Activated CD4-positive, alpha-beta memory T cell treated with anti-CD3 and anti-CD28 coated beads for 36 hours (primary cell): Measurements from ENCODE around the gene PRRG2. TPM values are rescaled to one million over a fixed set of nuclear protein-coding genes. Genes with fewer than 3 reads are reported as not detected.

Experiments
- CTCF ChIA-PET: fragments of 350-600 bp; sonication (Branson Sonifier 250); formaldehyde crosslinking; loops from one replicate; lab custom pipeline; 2021; ENCODE audit warnings: antibody characterized with exemption, inconsistent platforms; lab: Charles Lee
- POLR2A ChIA-PET: fragments of 350-600 bp; sonication (Branson Sonifier 250); formaldehyde crosslinking; loops from one replicate; lab custom pipeline; 2021; ENCODE audit warnings: antibody characterized with exemption; lab: Charles Lee
- DNase-seq: peaks from one replicate; pipeline ENCODE4 v3.0.0-alpha.2; 2020
- H3K27ac Mint-ChIP-seq: one replicate; pipeline ENCODE4 v1.8.0; 2021; ENCODE audit warnings: mixed read lengths
- H3K27me3 Mint-ChIP-seq: one replicate; pipeline ENCODE4 v1.8.0; 2021; ENCODE audit warnings: mixed read lengths
- H3K36me3 Mint-ChIP-seq: one replicate; pipeline ENCODE4 v1.8.0; 2021; ENCODE audit warnings: mixed read lengths
- H3K4me1 Mint-ChIP-seq: one replicate; pipeline ENCODE4 v1.8.0; 2021; ENCODE audit warnings: low read depth, mixed read lengths
- H3K4me3 Mint-ChIP-seq: one replicate; pipeline ENCODE4 v1.8.0; 2021; ENCODE audit warnings: mild to moderate bottlenecking, mixed read lengths
- H3K9me3 Mint-ChIP-seq: one replicate; pipeline ENCODE4 v1.8.0; 2021; ENCODE audit warnings: mixed read lengths
- intact Hi-C: fragments of 100-400 bp; cut with micrococcal nuclease; formaldehyde crosslinking; loops from one replicate; pipeline ENCODE4 v1.15.1; 2023
- total RNA-seq, 2 experiments: library from RNA; stranded (reverse); gene quantifications; one replicate each; pipeline ENCODE4 v1.2.3, GENCODE V29; 2021

PRRG2 gene
- total RNA-seq, 2 experiments from 2014 or later, result 0.85 to 1.5 TPM

GRCh38 chr19:49573009-49573408 is 8.1 kb upstream of the PRRG2 start:
- no peaks in the 10 kb centered on the region for H3K9me3 Mint-ChIP-seq
- POLR2A ChIA-PET, result no interaction called here
- DNase-seq, result no peak
- intact Hi-C loops, result no loop called here
- H3K4me3 Mint-ChIP-seq, result no peak overlapping the region
- H3K27me3 Mint-ChIP-seq, result no peaks in the 10 kb centered on the region
- CTCF ChIA-PET, result interaction anchor here (0.6 to 6.9 kb wide), 4 partner anchors 11 to 97 kb away, joined by 3 to 202 read pairs (median 87); no protein-coding TSS in a partner anchor
- no peak overlapping the region for H3K27ac Mint-ChIP-seq
- peaks cover 31% of the 10 kb centered on the region for H3K4me1 Mint-ChIP-seq
- peaks cover 5% of the 10 kb centered on the region for H3K36me3 Mint-ChIP-seq

- no peaks in the 10 kb centered on the region for H3K9me3 Mint-ChIP-seq
- ChIA-PET CTCF (interaction anchor here (0.6 to 6.9 kb wide), 3 partner anchors 12 to 66 kb away, joined by 3 to 202 read pairs (median 171); no protein-coding TSS in a partner anchor), POLR2A (interaction anchor here (1.2 kb wide), 1 partner anchor 74 kb away, joined by 4 read pairs; no protein-coding TSS in a partner anchor)
- H3K4me1 Mint-ChIP-seq, result peaks cover 30% of the 10 kb centered on the region
- peak overlapping the region; percentile 5 for H3K27ac Mint-ChIP-seq
- peaks cover 5% of the 10 kb centered on the region for H3K36me3 Mint-ChIP-seq
- no peaks in the 10 kb centered on the region for H3K27me3 Mint-ChIP-seq
- no peak for DNase-seq
- no peak overlapping the region for H3K4me3 Mint-ChIP-seq
- intact Hi-C loops, result no loop called here
Measured at GRCh38 chr19:49573425-49573824, 7.7 kb upstream of the PRRG2 start.

- ChIA-PET CTCF (interaction anchor here (6.9 kb wide), 2 partner anchors 25 to 67 kb away, joined by 171 to 202 read pairs; no protein-coding TSS in a partner anchor), POLR2A (interaction anchor here (0.6 to 1.2 kb wide), 2 partner anchors 60 to 75 kb away, joined by 3 to 4 read pairs; no protein-coding TSS in a partner anchor)
- Mint-ChIP-seq H3K4me1 (peaks cover 31% of the 10 kb centered on the region), H3K27me3 (no peaks in the 10 kb centered on the region), H3K4me3 (no peak overlapping the region), H3K27ac (peak overlapping the region; percentile 29), H3K36me3 (peaks cover 5% of the 10 kb centered on the region), H3K9me3 (no peaks in the 10 kb centered on the region)
- DNase-seq, result no peak
- intact Hi-C loops, result no loop called here
Measured at GRCh38 chr19:49574206-49574755, 6.8 kb upstream of the PRRG2 start.

- H3K9me3 Mint-ChIP-seq, result no peaks in the 10 kb centered on the region
- H3K27me3 Mint-ChIP-seq, result no peaks in the 10 kb centered on the region
- H3K36me3 Mint-ChIP-seq, result peaks cover 3% of the 10 kb centered on the region
- peak overlapping the region; percentile 97 for H3K4me3 Mint-ChIP-seq
- peaks cover 29% of the 10 kb centered on the region for H3K4me1 Mint-ChIP-seq
- ChIA-PET CTCF (interaction anchor here (1.4 to 3.5 kb wide), 6 partner anchors 9 to 98 kb away, joined by 4 to 36 read pairs (median 6); partner anchors contain the start of gene PRMT1), POLR2A (interaction anchor here (0.9 to 2.5 kb wide), 6 partner anchors 10 to 98 kb away, joined by 4 to 22 read pairs (median 8); partner anchors contain the start of genes PRMT1 and PRR12)
- H3K27ac Mint-ChIP-seq, result peak overlapping the region; percentile 92
- no peak for DNase-seq
- intact Hi-C loops, result no loop called here
Measured at GRCh38 chr19:49579193-49579592, 1.9 kb upstream of the PRRG2 start.

GRCh38 chr19:49579947-49580263 is 1.2 kb upstream of the PRRG2 start:
- ChIA-PET CTCF (interaction anchor here (0.7 to 3.5 kb wide), 9 partner anchors 10 to 97 kb away, joined by 3 to 36 read pairs (median 5); partner anchors contain the start of gene PRMT1), POLR2A (interaction anchor here (0.5 to 2.5 kb wide), 11 partner anchors 9 to 97 kb away, joined by 3 to 22 read pairs (median 6); partner anchors contain the start of genes PRMT1 and PRR12)
- no peaks in the 10 kb centered on the region for H3K9me3 Mint-ChIP-seq
- H3K36me3 Mint-ChIP-seq, result peaks cover 3% of the 10 kb centered on the region
- H3K27me3 Mint-ChIP-seq, result no peaks in the 10 kb centered on the region
- intact Hi-C loops, result loop anchor here (1.0 kb wide), 2 partner anchors 10 to 60 kb away; partner anchors contain the start of gene RRAS
- peak overlapping the region; percentile 92 for H3K27ac Mint-ChIP-seq
- DNase-seq, result no peak
- peak overlapping the region; percentile 97 for H3K4me3 Mint-ChIP-seq
- H3K4me1 Mint-ChIP-seq, result peaks cover 29% of the 10 kb centered on the region

GRCh38 chr19:49580264-49581006 is 681 bp upstream of the PRRG2 start, which contains the start of gene NOSIP:
NOSIP (minus strand) TSS chr19:49580556; CDS start chr19:49560691, 19,865 bp downstream.
- POLR2A ChIA-PET, result interaction anchor here (0.5 to 2.5 kb wide), 12 partner anchors 9 to 97 kb away, joined by 3 to 22 read pairs (median 6); partner anchors contain the start of genes PRMT1 and PRR12
- intact Hi-C loops, result loop anchor here (1.0 kb wide), 2 partner anchors 10 to 60 kb away; partner anchors contain the start of gene RRAS
- Mint-ChIP-seq H3K27ac (peak within 1 kb of the TSS; percentile 92), H3K36me3 (peaks cover 3% of the 10 kb centered on the region), H3K4me3 (peak within 1 kb of the TSS; percentile 97), H3K4me1 (peaks cover 29% of the 10 kb centered on the region), H3K27me3 (no peaks in the 10 kb centered on the region), H3K9me3 (no peaks in the 10 kb centered on the region)
- CTCF ChIA-PET, result interaction anchor here (0.6 to 3.5 kb wide), 11 partner anchors 10 to 773 kb away, joined by 3 to 36 read pairs (median 5); partner anchors contain the start of genes PRMT1 and PRR12
- DNase-seq, result peak; percentile 98

- DNase-seq, result no peak
- H3K9me3 Mint-ChIP-seq, result no peaks in the 10 kb centered on the region
- peaks cover 24% of the 10 kb centered on the region for H3K4me1 Mint-ChIP-seq
- H3K36me3 Mint-ChIP-seq, result peaks cover 3% of the 10 kb centered on the region
- ChIA-PET CTCF (interaction anchor here (0.6 to 1.0 kb wide), 2 partner anchors 14 to 304 kb away, joined by 3 read pairs; no protein-coding TSS in a partner anchor), POLR2A (interaction anchor here (0.7 to 1.2 kb wide), 2 partner anchors 49 to 57 kb away, joined by 3 read pairs; no protein-coding TSS in a partner anchor)
- H3K4me3 Mint-ChIP-seq, result no peak overlapping the region
- intact Hi-C loops, result no loop called here
- no peak overlapping the region for H3K27ac Mint-ChIP-seq
- H3K27me3 Mint-ChIP-seq, result no peaks in the 10 kb centered on the region
Measured at GRCh38 chr19:49583239-49583638, 2.1 kb downstream of the PRRG2 start.

- H3K4me3 Mint-ChIP-seq, result no peak overlapping the region
- H3K9me3 Mint-ChIP-seq, result no peaks in the 10 kb centered on the region
- H3K27me3 Mint-ChIP-seq, result no peaks in the 10 kb centered on the region
- no peak overlapping the region for H3K27ac Mint-ChIP-seq
- DNase-seq, result no peak
- intact Hi-C loops, result no loop called here
- peaks cover 22% of the 10 kb centered on the region for H3K4me1 Mint-ChIP-seq
- peaks cover 3% of the 10 kb centered on the region for H3K36me3 Mint-ChIP-seq
- ChIA-PET POLR2A (no interaction called here), CTCF (interaction anchor here (0.7 to 4.6 kb wide), 3 partner anchors 15 to 96 kb away, joined by 3 to 17 read pairs (median 3); no protein-coding TSS in a partner anchor)
Measured at GRCh38 chr19:49585023-49585422, 3.9 kb downstream of the PRRG2 start.

- Mint-ChIP-seq H3K27me3 (no peaks in the 10 kb centered on the region), H3K27ac (no peak overlapping the region), H3K4me3 (no peak overlapping the region), H3K4me1 (peaks cover 16% of the 10 kb centered on the region), H3K9me3 (no peaks in the 10 kb centered on the region), H3K36me3 (no peaks in the 10 kb centered on the region)
- ChIA-PET CTCF (interaction anchor here (4.6 kb wide), 1 partner anchor 17 kb away, joined by 17 read pairs; no protein-coding TSS in a partner anchor), POLR2A (interaction anchor here (0.6 kb wide), 1 partner anchor 127 kb away, joined by 3 read pairs; no protein-coding TSS in a partner anchor)
- DNase-seq, result no peak
- intact Hi-C loops, result no loop called here
Measured at GRCh38 chr19:49587227-49587626, 6.1 kb downstream of the PRRG2 start.

GRCh38 chr19:49588365-49589122 is 7.4 kb downstream of the PRRG2 start:
- Mint-ChIP-seq H3K4me1 (peaks cover 22% of the 10 kb centered on the region), H3K27ac (peak overlapping the region; percentile 13), H3K4me3 (no peak overlapping the region), H3K9me3 (no peaks in the 10 kb centered on the region), H3K36me3 (peaks cover 2% of the 10 kb centered on the region), H3K27me3 (no peaks in the 10 kb centered on the region)
- DNase-seq, result peak; percentile 78
- intact Hi-C loops, result no loop called here
- CTCF ChIA-PET, result interaction anchor here (0.9 to 4.6 kb wide), 3 partner anchors 18 to 84 kb away, joined by 3 to 17 read pairs (median 4); no protein-coding TSS in a partner anchor
- POLR2A ChIA-PET, result interaction anchor here (2.3 to 3.1 kb wide), 2 partner anchors 8 to 88 kb away, joined by 8 to 22 read pairs; partner anchors contain the start of genes NOSIP and PRRG2
